ENCODE results near the gene CFAP20DC.

DNA sequence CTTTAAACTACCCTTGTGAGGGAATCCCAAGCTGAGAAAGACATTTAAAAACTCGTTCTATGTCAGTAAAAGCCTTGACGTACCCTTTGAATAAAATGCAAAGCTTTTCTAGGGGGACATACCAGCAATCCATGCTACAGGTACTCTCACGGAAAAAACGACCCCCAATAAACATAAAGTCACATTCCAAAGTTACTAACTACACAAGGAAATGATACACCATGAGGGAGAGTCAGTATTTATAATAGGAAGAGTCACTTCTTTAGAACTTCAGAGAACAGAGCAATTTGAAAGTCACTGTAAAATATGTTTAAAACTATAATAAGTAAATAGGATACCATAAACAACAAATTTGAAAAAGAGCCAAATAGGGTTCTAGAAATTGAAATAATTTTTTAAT, 63.2 kb downstream of the CFAP20DC start:
- TF ChIP-seq, protein P1, sequence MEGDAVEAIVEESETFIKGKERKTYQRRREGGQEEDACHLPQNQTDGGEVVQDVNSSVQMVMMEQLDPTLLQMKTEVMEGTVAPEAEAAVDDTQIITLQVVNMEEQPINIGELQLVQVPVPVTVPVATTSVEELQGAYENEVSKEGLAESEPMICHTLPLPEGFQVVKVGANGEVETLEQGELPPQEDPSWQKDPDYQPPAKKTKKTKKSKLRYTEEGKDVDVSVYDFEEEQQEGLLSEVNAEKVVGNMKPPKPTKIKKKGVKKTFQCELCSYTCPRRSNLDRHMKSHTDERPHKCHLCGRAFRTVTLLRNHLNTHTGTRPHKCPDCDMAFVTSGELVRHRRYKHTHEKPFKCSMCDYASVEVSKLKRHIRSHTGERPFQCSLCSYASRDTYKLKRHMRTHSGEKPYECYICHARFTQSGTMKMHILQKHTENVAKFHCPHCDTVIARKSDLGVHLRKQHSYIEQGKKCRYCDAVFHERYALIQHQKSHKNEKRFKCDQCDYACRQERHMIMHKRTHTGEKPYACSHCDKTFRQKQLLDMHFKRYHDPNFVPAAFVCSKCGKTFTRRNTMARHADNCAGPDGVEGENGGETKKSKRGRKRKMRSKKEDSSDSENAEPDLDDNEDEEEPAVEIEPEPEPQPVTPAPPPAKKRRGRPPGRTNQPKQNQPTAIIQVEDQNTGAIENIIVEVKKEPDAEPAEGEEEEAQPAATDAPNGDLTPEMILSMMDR (IDR thresholded peaks at IDR 0.05) = no peak
- TF ChIP-seq POLR2A (IDR thresholded peaks at IDR 0.05) = no peak
